ENCODE results near the gene NLGN1. TPM values are rescaled to one million over a fixed set of nuclear protein-coding genes. Genes with fewer than 3 reads are reported as not detected.

Gene NLGN1
- total RNA-seq, 4 donors from 2014 or later: 21.6 to 50.7 (median 30.4) TPM

- H3K4me1 ChIP-seq: no peaks in the 10 kb centered on the region
- H3K27ac ChIP-seq: no peak overlapping the region
- no peak for DNase-seq (ENCODE audit: low spot score in 2 of 2)
- H3K4me3 ChIP-seq: no peak overlapping the region
- H3K36me3 ChIP-seq: no peaks in the 10 kb centered on the region
- TF ChIP-seq CTCF (IDR thresholded peaks at IDR 0.05): no peak
- TF ChIP-seq POLR2A (IDR thresholded peaks at IDR 0.05): no peak
- no peak for TF ChIP-seq EP300 (IDR thresholded peaks at IDR 0.05)
- 97 to 100% methylated on average over 1 of the region's 1 CpG for WGBS, 2 donors
- H3K9me3 ChIP-seq: no peaks in the 10 kb centered on the region
- H3K27me3 ChIP-seq: no peaks in the 10 kb centered on the region
These were observed 937.8 kb downstream of the NLGN1 start for GRCh38 chr3:174335324-174335723.

GRCh38 chr3:174335910-174336309 lies 938.4 kb downstream of the NLGN1 start:
- H3K36me3 ChIP-seq: no peaks in the 10 kb centered on the region
- H3K4me1 ChIP-seq: no peaks in the 10 kb centered on the region
- H3K27ac ChIP-seq: no peak overlapping the region
- no peaks in the 10 kb centered on the region for H3K9me3 ChIP-seq
- H3K4me3 ChIP-seq: no peak overlapping the region
- TF ChIP-seq CTCF (IDR thresholded peaks at IDR 0.05): no peak
- no peak for TF ChIP-seq EP300 (IDR thresholded peaks at IDR 0.05)
- no peak for TF ChIP-seq POLR2A (IDR thresholded peaks at IDR 0.05)
- H3K27me3 ChIP-seq: no peaks in the 10 kb centered on the region
- DNase-seq (ENCODE audit: low spot score in 2 of 2): no peak

Small RNA genes lying within 50 kb of the gene (small RNA-seq; reads per million reads assigned to genes)
- not detected for gene RN7SKP234
